ENCODE results near the gene IL32. TPM values are rescaled to one million over a fixed set of nuclear protein-coding genes. Genes with fewer than 3 reads are reported as not detected.

Gene IL32, protein sequence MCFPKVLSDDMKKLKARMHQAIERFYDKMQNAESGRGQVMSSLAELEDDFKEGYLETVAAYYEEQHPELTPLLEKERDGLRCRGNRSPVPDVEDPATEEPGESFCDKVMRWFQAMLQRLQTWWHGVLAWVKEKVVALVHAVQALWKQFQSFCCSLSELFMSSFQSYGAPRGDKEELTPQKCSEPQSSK
- total RNA-seq: 9.7 and 131 TPM in 2 replicates

DNA sequence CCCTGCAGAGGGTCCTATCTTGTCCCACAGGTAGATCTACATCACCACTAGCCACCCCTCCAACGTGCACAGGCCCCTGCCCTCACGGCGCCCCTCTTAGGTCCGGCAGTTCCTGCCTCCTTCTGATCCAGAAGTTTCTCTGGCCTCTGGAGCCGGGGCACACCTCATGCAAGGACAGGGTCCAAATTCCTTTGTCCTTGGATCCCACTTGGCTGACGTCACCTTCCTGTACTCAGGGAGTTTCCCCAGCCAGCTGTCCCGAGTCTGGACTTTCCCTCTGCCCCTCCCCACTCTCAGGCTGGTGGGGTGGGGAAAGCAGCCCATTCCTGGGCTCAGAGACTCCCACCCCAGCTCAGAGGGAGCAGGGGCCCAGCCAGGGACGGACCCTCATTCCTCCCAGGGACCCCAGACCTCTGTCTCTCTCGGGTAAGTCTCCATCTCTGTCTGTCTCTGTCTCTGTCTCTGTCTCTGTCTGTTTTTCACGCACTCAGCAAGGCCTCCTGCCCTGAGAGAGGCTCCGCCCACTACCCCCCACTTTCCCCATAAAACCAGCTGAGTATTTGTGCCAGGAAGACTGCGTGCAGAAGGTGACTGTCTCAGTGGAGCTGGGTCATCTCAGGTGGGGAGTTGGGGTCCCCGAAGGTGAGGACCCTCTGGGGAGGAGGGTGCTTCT, at the start of gene IL32:
Gene IL32, plus strand, starts transcription at position 572 of the 673 bp plus-strand sequence. CDS start 172 bp downstream, outside the sequence.

GRCh38 chr16:3017794-3018506, 47.5 kb upstream of the IL32 start, which contains the start of gene CLDN6:
Gene CLDN6, minus strand, starts transcription at chr16:3018183. Its CDS starts 2,162 bp downstream, at chr16:3016021.

GRCh38 chr16:3020247-3020603, 45.2 kb upstream of the IL32 start, which contains the start of gene TNFRSF12A:
Gene TNFRSF12A, plus strand, starts transcription at chr16:3020368. Its CDS starts 30 bp downstream, at chr16:3020398.

GRCh38 chr16:3023669-3024478, 41.6 kb upstream of the IL32 start, which contains the start of the genes HCFC1R1 and THOC6:
Gene HCFC1R1, minus strand, starts transcription at chr16:3023942. Its CDS starts 1 bp downstream, at chr16:3023941.
Gene THOC6, plus strand, starts transcription at chr16:3024035. Its CDS starts 292 bp downstream, at chr16:3024327.

DNA sequence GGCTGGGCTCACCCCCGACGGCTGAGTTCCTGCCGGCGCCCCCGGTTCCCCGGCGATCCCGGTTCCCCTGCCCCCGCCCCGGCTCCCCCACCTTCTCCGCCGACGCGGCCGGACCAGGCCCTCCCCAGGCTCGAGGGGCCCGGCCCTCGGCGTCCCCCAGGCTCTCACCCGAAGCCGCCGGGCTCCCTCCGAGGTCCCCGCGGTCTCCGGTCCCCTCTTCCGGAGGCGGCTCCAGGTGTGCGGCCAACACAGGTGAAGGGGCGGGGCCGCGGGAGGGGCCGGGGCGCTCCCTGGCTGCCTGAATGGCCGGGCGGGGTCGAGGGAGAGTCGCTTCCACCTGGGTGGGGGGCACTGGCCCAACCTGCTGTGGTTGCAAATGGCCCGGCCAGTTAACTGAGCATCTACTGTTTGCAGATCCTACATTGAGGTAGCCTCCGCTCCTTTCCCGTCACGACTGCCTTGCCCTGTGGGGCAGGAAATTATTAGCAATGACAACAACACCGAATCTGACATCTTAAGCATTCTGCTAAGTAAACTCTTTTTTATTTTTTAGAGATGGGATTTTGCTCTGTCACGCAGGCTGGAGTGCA, 28.6 kb upstream of the IL32 start, which contains the start of gene BICDL2:
Gene BICDL2, minus strand, starts transcription at position 219 of the 590 bp plus-strand sequence. CDS start 1,448 bp downstream, outside the sequence.

DNA sequence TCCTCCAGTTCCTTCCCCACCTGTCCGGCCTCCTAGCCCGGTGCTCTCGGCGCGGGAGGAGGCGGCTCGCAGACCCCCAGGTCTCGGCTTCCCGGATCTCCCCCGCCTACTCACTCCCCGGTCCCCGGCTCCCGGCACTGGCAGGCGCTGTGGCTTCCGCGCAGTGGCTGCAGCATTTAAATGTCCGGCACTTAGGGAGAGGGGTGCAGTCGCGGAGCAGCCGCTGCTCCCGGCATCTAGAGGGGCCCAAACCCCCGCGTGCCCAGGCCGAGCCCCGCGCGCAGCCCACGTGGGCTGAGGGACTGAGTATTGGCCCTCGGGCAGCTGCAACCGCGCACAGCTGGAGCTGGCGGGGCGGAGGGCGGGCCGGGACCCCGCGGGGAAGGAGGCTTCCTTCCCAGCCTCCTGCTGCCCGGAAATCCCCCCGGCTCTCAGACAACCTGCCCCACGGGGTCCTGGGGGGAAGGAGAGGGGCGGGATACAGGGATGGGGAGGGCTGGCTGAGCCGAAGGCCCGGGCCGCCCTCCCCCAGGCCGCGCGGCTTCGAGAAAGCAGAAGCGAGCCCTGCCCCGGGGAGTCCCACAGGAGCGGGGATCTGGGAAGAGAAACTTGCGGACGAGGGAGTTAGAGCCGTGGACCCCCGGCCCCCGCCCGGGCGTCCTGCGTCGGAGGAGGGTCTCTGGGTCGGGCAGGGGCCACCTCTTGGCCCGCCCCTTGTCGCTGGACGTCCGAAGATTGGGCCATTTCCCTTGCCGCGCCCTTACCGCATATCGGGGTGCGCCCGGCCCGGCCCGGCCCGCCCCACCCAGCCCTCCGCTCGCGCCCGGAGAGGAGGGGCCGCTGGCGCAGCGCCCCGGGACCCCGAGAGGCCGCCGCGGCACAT, 19.4 kb upstream of the IL32 start, which contains the start of gene MMP25:
Gene MMP25, plus strand, starts transcription at position 804 of the 883 bp plus-strand sequence. CDS start 357 bp downstream, outside the sequence.

DNA sequence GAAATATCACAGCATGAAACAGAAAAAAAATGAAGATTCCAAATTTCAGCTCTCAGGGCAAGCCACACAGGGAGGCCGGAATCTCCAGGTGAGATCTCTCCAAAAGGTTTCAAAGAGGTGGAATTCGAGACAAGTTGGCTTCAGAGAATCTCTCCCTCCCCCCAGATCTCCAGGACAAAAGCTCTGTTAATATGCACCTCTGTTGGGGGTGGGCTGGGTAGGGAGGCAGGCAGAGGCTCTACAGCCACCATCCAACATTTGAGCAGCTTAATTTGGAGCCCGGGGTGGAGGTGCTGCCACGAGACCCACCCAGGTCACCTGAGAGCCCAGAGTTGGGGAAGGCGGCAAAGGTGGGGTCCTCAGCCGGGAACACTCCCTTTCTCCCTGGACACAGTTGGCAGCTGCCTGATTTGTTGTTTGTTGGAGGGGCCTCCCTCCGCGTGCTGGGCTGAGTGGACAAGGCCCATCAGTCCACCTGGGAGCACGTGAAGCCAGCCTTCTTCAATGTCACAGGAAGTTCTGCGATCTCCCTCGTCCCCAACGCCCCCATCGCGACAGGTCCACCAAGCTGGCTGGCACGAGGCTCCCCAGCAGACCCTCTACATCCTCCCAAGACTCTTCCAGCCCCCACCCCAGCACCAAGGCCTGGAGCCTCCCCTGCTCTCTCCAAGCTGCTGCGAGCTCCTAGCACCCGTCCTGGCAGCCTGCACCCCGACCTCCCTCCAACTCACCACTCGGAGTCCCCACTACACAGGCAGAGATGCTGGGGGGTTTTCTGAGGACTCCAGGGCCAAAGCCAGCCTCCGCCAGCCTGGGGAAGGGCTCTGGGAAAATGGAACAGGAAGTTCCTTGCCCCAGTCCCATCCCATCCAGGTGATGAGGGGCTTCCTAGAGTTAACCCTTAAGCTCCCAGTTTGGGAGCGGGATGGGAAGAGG, 33.3 kb downstream of the IL32 start, which contains the start of gene ZSCAN10:
Gene ZSCAN10, minus strand, starts transcription at position 836 of the 936 bp plus-strand sequence. CDS start 6,357 bp downstream, outside the sequence.

DNA sequence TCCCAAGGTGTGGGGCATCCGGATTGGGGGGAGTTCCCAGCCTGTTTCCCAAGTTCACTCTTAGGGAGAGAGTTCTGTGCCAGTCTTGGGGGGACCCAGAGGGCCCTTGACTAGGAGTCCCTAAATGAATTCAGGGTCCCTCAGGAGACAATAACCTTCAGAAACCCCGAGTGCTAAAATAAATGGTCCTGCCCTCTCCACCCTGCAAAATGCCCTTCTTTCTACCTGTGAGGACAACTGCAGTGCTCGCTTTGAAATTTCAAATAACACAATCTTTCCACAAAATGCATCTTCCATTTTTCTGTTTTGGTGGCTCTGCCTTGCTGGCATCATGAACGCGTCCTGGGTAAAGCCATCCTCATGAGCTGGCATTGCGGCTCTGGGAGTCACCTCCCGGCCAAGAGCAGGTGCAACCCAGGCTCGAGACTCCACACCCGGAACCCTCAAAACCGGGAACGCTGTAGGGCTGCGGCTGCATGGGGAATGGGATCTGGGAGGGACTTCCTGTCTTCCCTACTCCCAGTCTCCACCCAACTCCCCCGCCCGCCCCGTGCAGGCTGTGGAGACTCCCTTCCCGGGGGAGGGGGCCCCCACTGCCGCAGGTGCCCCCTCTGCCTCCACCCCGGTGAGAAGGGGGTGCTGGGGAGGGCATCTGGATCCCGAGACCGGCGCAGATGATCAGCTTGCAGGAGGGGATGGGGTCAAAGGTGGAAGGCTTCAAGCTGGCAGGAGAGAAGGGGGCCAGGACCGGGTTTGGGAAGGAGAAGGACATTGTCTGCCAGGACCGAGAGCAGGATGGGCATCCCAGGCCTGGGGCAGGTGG, 46.8 kb downstream of the IL32 start, which contains the start of gene ZNF205:
Gene ZNF205, plus strand, starts transcription at position 529 of the 823 bp plus-strand sequence. CDS start 845 bp downstream, outside the sequence.

Other genes starting within 250 kb of the IL32 start
- not detected in 2 replicates for gene PRSS21, start 248.4 kb upstream of the IL32 start, total RNA-seq
- 1.8 TPM in 1 of 2 replicates, not detected in the other for gene ZG16B, start 235.3 kb upstream of the IL32 start, total RNA-seq
- gene PRSS22, start 207.5 kb upstream of the IL32 start, total RNA-seq: not detected in 2 replicates
- 75.6 and 81.2 TPM in 2 replicates for gene FLYWCH2, start 182.4 kb upstream of the IL32 start, total RNA-seq
- 22.6 and 28.2 TPM in 2 replicates for gene FLYWCH1, start 153.7 kb upstream of the IL32 start, total RNA-seq
- not detected in 2 replicates for gene KREMEN2, start 101.4 kb upstream of the IL32 start, total RNA-seq
- gene PAQR4, start 96.3 kb upstream of the IL32 start, total RNA-seq: 10.0 and 10.5 TPM in 2 replicates
- gene PKMYT1, start 85.2 kb upstream of the IL32 start, total RNA-seq: 5.8 and 14.6 TPM in 2 replicates
- gene CLDN9, start 52.7 kb upstream of the IL32 start, total RNA-seq: not detected in 2 replicates
- 0.16 TPM in 1 of 2 replicates, not detected in the other for gene CLDN6, start 47.5 kb upstream of the IL32 start, total RNA-seq
- gene TNFRSF12A, start 45.3 kb upstream of the IL32 start, total RNA-seq: 164 and 196 TPM in 2 replicates
- gene HCFC1R1, start 41.7 kb upstream of the IL32 start, total RNA-seq: 6.5 and 12.0 TPM in 2 replicates
- gene THOC6, start 41.6 kb upstream of the IL32 start, total RNA-seq: 18.5 and 19.9 TPM in 2 replicates
- 0.16 TPM in 1 of 2 replicates, not detected in the other for gene BICDL2, start 28.7 kb upstream of the IL32 start, total RNA-seq
- gene MMP25, start 19.1 kb upstream of the IL32 start, total RNA-seq: not detected in 2 replicates
- gene ZSCAN10, start 33.7 kb downstream of the IL32 start, total RNA-seq: not detected in 2 replicates
- gene ZNF205, start 46.9 kb downstream of the IL32 start, total RNA-seq: 10.7 and 13.8 TPM in 2 replicates
- gene ZNF213, start 69.4 kb downstream of the IL32 start, total RNA-seq: 3.9 and 5.2 TPM in 2 replicates
- not detected in 2 replicates for gene OR1F1, start 122.6 kb downstream of the IL32 start, total RNA-seq
- gene ZNF200, start 169.5 kb downstream of the IL32 start, total RNA-seq: 8.1 and 9.4 TPM in 2 replicates
- gene MEFV, start 191.0 kb downstream of the IL32 start, total RNA-seq: not detected in 2 replicates
- 46.5 and 54.7 TPM in 2 replicates for gene ZNF263, start 217.9 kb downstream of the IL32 start, total RNA-seq
- 2.5 and 2.8 TPM in 2 replicates for gene TIGD7, start 239.8 kb downstream of the IL32 start, total RNA-seq
- 15.4 and 19.0 TPM in 2 replicates for gene ZNF75A, start 239.9 kb downstream of the IL32 start, total RNA-seq

Data from cardiac atrium fibroblast (primary cell).